AG04449 (cell line): ENCODE results near the gene SLC5A2.
"Not testable (repeated sequence)": the region's sequence is repeated elsewhere in the genome, so short reads cannot be mapped to it uniquely, and the experiment has no call there.

Experiments used
- CTCF ChIA-PET: fragments of 350-600 bp; formaldehyde crosslinking; extraction: SDS; loops from one replicate; lab custom pipeline; 2021; ENCODE audit warnings: antibody characterized with exemption; lab: Yijun Ruan, JAX
- POLR2A ChIA-PET: fragments of 400-600, 350-600 bp; formaldehyde crosslinking; extraction: SDS; loops from one replicate; lab custom pipeline; 2020; ENCODE audit warnings: antibody characterized with exemption, inconsistent platforms; lab: Yijun Ruan, JAX
- DNase-seq: peaks from one replicate; pipeline ENCODE4 v3.0.0-alpha.2; 2010; ENCODE audit warnings: low read depth, low spot score
- H3K4me3 ChIP-seq: 2 replicates; pipeline ENCODE4 v1.5.1; 2011; ENCODE audit warnings: low read depth, mild to moderate bottlenecking, control low read depth, low read length
- TF ChIP-seq, protein P1 (sequence below): IDR thresholded peaks from one replicate; pipeline ENCODE4 v1.5.1; 2011; ENCODE audit warnings: mild to moderate bottlenecking, moderate library complexity, low read length, control low read depth, inconsistent platforms; ENCODE audit not compliant: insufficient read depth; ENCODE audit errors: missing control alignments

The SLC5A2 gene

DNA sequence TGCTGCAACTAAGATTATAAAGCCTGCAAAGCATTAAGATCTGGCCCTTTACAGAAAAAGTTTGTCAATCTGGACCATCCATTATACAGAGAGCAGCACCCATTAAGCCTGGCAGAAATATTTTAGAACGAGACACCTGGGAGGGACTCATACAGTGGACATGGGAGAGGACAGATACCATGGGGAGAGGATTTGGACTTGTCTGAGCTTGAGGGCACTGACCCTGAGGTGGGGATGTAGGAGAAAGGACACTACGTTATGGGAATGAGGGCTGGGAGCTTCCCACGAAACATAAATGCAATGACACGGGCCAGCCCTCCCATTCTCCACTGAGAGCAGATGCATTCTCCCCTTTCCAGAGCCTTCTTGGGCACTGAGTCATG, 19.0 kb downstream of the SLC5A2 start:
- no peak for DNase-seq
- H3K4me3 ChIP-seq, result no peak overlapping the region
- ChIA-PET CTCF (interaction anchor here (0.9 to 2.2 kb wide), 3 partner anchors 29 to 41 kb away, joined by 3 to 7 read pairs (median 5); no protein-coding TSS in a partner anchor), POLR2A (no interaction called here)
- TF ChIP-seq, protein P1, sequence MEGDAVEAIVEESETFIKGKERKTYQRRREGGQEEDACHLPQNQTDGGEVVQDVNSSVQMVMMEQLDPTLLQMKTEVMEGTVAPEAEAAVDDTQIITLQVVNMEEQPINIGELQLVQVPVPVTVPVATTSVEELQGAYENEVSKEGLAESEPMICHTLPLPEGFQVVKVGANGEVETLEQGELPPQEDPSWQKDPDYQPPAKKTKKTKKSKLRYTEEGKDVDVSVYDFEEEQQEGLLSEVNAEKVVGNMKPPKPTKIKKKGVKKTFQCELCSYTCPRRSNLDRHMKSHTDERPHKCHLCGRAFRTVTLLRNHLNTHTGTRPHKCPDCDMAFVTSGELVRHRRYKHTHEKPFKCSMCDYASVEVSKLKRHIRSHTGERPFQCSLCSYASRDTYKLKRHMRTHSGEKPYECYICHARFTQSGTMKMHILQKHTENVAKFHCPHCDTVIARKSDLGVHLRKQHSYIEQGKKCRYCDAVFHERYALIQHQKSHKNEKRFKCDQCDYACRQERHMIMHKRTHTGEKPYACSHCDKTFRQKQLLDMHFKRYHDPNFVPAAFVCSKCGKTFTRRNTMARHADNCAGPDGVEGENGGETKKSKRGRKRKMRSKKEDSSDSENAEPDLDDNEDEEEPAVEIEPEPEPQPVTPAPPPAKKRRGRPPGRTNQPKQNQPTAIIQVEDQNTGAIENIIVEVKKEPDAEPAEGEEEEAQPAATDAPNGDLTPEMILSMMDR, result no peak

DNA sequence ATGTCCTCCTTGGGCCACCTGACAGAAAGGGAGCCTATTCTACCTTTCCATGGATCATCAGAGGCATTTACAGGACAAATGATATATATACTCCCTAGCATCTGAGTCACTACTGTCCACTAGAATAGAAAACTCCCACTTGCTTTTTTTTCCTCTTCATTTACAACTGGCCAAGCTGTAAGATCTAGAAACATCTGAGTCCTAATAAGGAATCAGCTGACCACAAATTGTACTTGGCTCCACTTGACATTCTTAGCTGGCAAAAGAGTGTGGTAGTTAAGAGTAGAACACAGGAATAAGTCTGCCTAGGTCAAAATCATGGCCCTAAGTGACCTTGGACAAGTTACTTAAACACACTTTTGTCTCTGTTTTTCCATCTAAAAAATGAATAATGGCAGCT, 20.1 kb downstream of the SLC5A2 start:
- POLR2A ChIA-PET, result interaction anchor here (0.5 to 2.0 kb wide), 4 partner anchors 15 to 57 kb away, joined by 3 to 6 read pairs (median 3); partner anchors contain the start of gene TGFB1I1
- no peak overlapping the region for H3K4me3 ChIP-seq
- CTCF ChIA-PET, result interaction anchor here (0.6 kb wide), 1 partner anchor 567 kb away, joined by 3 read pairs; no protein-coding TSS in a partner anchor
- DNase-seq, result peak; percentile 24
- TF ChIP-seq, protein P1, result no peak

DNA sequence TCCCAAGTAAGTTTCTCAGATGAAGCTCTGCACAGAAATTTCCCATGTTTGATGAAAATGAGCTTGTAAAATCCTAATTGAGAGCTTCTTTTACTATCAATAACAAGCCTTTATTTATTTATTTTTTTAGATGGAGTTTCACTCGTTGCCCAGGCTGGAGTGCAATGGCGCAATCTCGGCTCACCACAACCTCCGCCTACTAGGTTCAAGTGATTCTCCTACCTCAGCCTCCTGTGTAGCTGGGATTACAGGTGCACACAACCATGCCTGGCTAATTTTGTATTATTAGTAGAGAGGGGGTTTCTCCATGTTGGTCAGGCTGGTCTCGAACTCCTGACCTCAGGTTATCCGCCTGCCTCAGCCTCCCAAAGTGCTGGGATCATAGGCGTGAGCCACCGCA, 20.6 kb downstream of the SLC5A2 start:
- DNase-seq, result not testable (repeated sequence)
- CTCF ChIA-PET, result interaction anchor here (0.6 kb wide), 1 partner anchor 567 kb away, joined by 3 read pairs; no protein-coding TSS in a partner anchor
- POLR2A ChIA-PET, result interaction anchor here (0.9 to 2.0 kb wide), 3 partner anchors 15 to 46 kb away, joined by 3 to 6 read pairs (median 3); partner anchors contain the start of gene TGFB1I1

DNA sequence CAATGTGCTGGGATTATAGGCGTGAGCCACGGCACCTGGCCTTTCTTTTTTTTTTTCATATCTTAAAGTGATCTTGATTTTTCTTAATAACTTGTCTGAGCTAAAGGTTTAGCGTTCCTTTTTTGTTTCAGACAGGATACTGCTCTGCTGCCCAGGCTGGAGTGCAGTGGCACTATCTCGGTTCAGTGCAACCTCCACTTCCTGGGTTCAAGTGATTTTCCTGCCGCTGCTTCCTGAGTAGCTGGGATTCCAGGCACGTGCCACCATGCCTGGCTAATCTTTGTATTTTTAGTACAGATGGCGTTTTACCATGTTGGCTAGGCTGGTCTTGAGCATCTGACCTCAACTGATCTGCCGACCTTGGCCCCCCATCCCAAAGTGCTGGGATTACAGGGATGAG, 21.2 kb downstream of the SLC5A2 start:
- TF ChIP-seq, protein P1, result no peak
- ChIA-PET CTCF (no interaction called here), POLR2A (interaction anchor here (2.0 kb wide), 1 partner anchor 16 kb away, joined by 6 read pairs; no protein-coding TSS in a partner anchor)
- DNase-seq, result no peak
- no peak overlapping the region for H3K4me3 ChIP-seq

More for the DNA sequence above, 20.6 kb downstream of the SLC5A2 start:
- H3K4me3 ChIP-seq, result not testable (repeated sequence)

DNA sequence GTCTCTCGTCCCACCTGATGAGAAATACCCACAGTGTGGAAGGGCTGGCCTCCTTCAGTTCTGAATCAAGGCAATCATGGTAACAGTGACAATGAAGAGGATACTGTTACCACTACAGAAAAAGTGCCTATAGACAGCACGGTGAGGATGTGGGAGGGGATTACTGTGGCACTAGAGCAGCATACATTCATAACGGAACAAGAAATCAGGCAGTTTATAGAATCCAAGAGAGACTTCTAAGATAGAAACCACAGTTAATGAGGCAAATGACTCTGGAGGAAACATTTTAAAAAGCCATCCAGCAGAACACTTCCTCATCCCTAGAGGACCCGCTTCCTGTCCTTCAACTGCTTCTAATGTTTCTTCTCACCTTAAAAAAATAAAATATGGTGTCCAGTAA, 22.6 kb downstream of the SLC5A2 start:
- no peak for DNase-seq
- POLR2A ChIA-PET, result no interaction called here
- no peak overlapping the region for H3K4me3 ChIP-seq
- CTCF ChIA-PET, result no interaction called here
- TF ChIP-seq, protein P1, result no peak

DNA sequence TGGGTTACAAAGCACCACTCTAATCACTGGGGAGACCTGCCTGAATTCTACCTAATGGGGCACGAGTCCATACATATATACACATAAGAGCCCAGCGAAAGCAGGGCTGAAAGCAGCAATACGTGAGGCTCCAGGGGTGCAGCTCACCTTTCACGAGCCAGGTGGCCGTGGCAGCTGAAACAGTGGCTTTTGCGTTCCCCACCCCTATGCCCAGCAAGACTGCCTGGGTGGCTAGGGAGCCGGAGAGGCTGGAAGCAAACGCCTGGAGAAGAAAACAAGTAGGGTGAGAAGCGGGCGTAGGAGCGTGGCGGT, 24.6 kb downstream of the SLC5A2 start:
- CTCF ChIA-PET, result interaction anchor here (1.3 to 1.9 kb wide), 5 partner anchors 17 to 189 kb away, joined by 3 to 7 read pairs (median 4); partner anchors contain the start of genes ARMC5 and ZNF843
- H3K4me3 ChIP-seq, result peak overlapping the region; percentile 96
- POLR2A ChIA-PET, result interaction anchor here (1.0 to 2.0 kb wide), 7 partner anchors 9 to 65 kb away, joined by 3 to 8 read pairs (median 5); partner anchors contain the start of genes ARMC5 and ZNF843
- TF ChIP-seq, protein P1, result no peak
- no peak for DNase-seq
